CD8-positive, alpha-beta memory T cell (primary cell): ENCODE measurements around the gene ALDH1A1. TPM values are rescaled to one million over a fixed set of nuclear protein-coding genes. Genes with fewer than 3 reads are reported as not detected.

Experiments used
- CTCF ChIA-PET: fragments of 350-600 bp; sonication (Branson Sonifier 250); formaldehyde crosslinking; loops from one replicate; lab custom pipeline; 2021; ENCODE audit warnings: antibody characterized with exemption; lab: Charles Lee
- POLR2A ChIA-PET: fragments of 350-600 bp; sonication (Branson Sonifier 250); formaldehyde crosslinking; loops from one replicate; lab custom pipeline; 2021; ENCODE audit warnings: antibody characterized with exemption; lab: Charles Lee
- DNase-seq, 5 donors: peaks; one replicate each; pipeline versions ENCODE4 v3.0.0 to v3.0.0-alpha.2; 2020 to 2022; ENCODE audit warnings: mixed read lengths in 1 of 5
- H3K27ac ChIP-seq: one replicate; pipeline ENCODE4 v1.7.0; 2013; ENCODE audit warnings: low read depth, mild to moderate bottlenecking, low read length, moderate library complexity
- H3K27me3 ChIP-seq: 2 replicates; pipeline ENCODE4 v1.7.0; 2013; ENCODE audit warnings: low read length, mild to moderate bottlenecking; ENCODE audit not compliant: insufficient read depth, poor library complexity, severe bottlenecking
- H3K36me3 ChIP-seq: 2 replicates; pipeline ENCODE4 v1.7.0; 2013; ENCODE audit warnings: mild to moderate bottlenecking, low read length, moderate library complexity; ENCODE audit not compliant: insufficient read depth
- H3K4me1 ChIP-seq: 2 replicates; pipeline ENCODE4 v1.7.0; 2013; ENCODE audit warnings: mild to moderate bottlenecking, low read length, moderate library complexity; ENCODE audit not compliant: insufficient read depth
- H3K4me3 ChIP-seq: 2 replicates; pipeline ENCODE4 v1.7.0; 2013; ENCODE audit warnings: mild to moderate bottlenecking, low read length
- H3K9me3 ChIP-seq: 2 replicates; pipeline ENCODE4 v1.7.0; 2013; ENCODE audit warnings: mild to moderate bottlenecking, low read length
- H3K27ac Mint-ChIP-seq, 8 donors: one replicate each; pipeline ENCODE4 v1.8.0; 2020 to 2021; ENCODE audit warnings: mixed read lengths in 8 of 8, mild to moderate bottlenecking in 6 of 8, inconsistent platforms in 3 of 8, moderate library complexity in 3 of 8
- H3K27me3 Mint-ChIP-seq, 2 donors: one replicate each; pipeline ENCODE4 v1.8.0; 2020 to 2021; ENCODE audit warnings: mixed read lengths in 2 of 2, mild to moderate bottlenecking in 1 of 2, moderate library complexity in 1 of 2
- H3K36me3 Mint-ChIP-seq, 3 donors: one replicate each; pipeline ENCODE4 v1.8.0; 2020 to 2021; ENCODE audit warnings: mixed read lengths in 3 of 3, inconsistent platforms in 1 of 3, mild to moderate bottlenecking in 1 of 3
- H3K4me1 Mint-ChIP-seq, 3 donors: one replicate each; pipeline ENCODE4 v1.8.0; 2020 to 2021; ENCODE audit warnings: mixed read lengths in 3 of 3, inconsistent platforms in 1 of 3, mild to moderate bottlenecking in 1 of 3
- H3K4me3 Mint-ChIP-seq, 7 donors: one replicate each; pipeline ENCODE4 v1.8.0; 2020 to 2021; ENCODE audit warnings: mixed read lengths in 7 of 7, mild to moderate bottlenecking in 6 of 7, moderate library complexity in 4 of 7, inconsistent platforms in 2 of 7
- H3K9me3 Mint-ChIP-seq, 5 donors: one replicate each; pipeline ENCODE4 v1.8.0; 2020 to 2022; ENCODE audit warnings: mixed read lengths in 5 of 5, mild to moderate bottlenecking in 3 of 5, moderate library complexity in 2 of 5, inconsistent platforms in 1 of 5
- polyA plus RNA-seq: library from polyadenylated mRNA; unstranded; fragments of 300-500 nt; fragmentation: Illumina TruSeq; gene quantifications from one replicate; pipeline ENCODE4 v1.2.3, GENCODE V29; 2021
- total RNA-seq, 2 experiments: library from RNA; stranded (reverse); gene quantifications; one replicate each; pipeline ENCODE4 v1.2.3, GENCODE V29; 2021

Gene ALDH1A1
- total and polyA plus RNA-seq, 3 experiments from 2014 or later = 0.26 to 0.62 TPM; not detected in 1

DNA sequence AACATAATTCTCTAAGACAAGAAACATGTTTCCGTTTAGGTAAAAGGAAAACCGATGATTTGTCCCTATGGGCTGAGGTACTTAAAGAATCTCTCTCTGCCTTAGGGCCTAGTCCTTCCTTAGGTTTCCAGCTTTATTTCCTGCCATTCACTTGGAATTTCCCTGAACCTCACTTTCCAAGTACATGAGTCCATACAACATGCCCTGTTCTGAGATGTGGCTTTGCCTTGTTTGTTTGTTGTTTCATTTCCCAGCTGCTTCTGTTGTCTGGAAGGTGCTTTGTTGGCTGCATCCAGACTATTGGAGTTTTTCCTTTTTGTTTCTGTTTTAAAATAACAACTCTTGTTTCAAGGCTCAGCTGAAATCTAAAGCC, 95.2 kb downstream of the ALDH1A1 start:
- no peak for DNase-seq
- Histone ChIP-seq H3K4me3 (no peak overlapping the region), H3K27me3 (no peaks in the 10 kb centered on the region), H3K36me3 (no peaks in the 10 kb centered on the region), H3K9me3 (no peaks in the 10 kb centered on the region), H3K4me1 (no peaks in the 10 kb centered on the region), H3K27ac (no peak overlapping the region)
- H3K4me1 Mint-ChIP-seq = no peaks in the 10 kb centered on the region
- no peaks in the 10 kb centered on the region for H3K27me3 Mint-ChIP-seq
- ChIA-PET POLR2A (no interaction called here), CTCF (no interaction called here)
- H3K27ac Mint-ChIP-seq = no peak overlapping the region
- H3K9me3 Mint-ChIP-seq = no peaks in the 10 kb centered on the region
- no peak overlapping the region for H3K4me3 Mint-ChIP-seq
- no peaks in the 10 kb centered on the region for H3K36me3 Mint-ChIP-seq

GRCh38 chr9:72856972-72857623, 95.8 kb downstream of the ALDH1A1 start:
- no peaks in the 10 kb centered on the region for H3K27me3 Mint-ChIP-seq

GRCh38 chr9:72855890-72856523, 96.8 kb downstream of the ALDH1A1 start:
- peaks cover 0 to 2% (median 0%) of the 10 kb centered on the region in 5 donors for H3K9me3 Mint-ChIP-seq
- POLR2A ChIA-PET = no interaction called here
- no peaks in the 10 kb centered on the region for H3K4me1 ChIP-seq
- H3K9me3 ChIP-seq = no peaks in the 10 kb centered on the region
- H3K4me3 ChIP-seq = no peak overlapping the region
- H3K4me3 Mint-ChIP-seq = no peak overlapping the region
- CTCF ChIA-PET = interaction anchor here (1.0 kb wide), 1 partner anchor 19 kb away, joined by 3 read pairs; no protein-coding TSS in a partner anchor
- no peaks in the 10 kb centered on the region for H3K27me3 ChIP-seq
- H3K36me3 ChIP-seq = no peaks in the 10 kb centered on the region
- DNase-seq = no peak
- no peak overlapping the region for H3K27ac Mint-ChIP-seq
- H3K27me3 Mint-ChIP-seq = no peaks in the 10 kb centered on the region
- no peaks in the 10 kb centered on the region for H3K4me1 Mint-ChIP-seq
- no peaks in the 10 kb centered on the region for H3K36me3 Mint-ChIP-seq
- H3K27ac ChIP-seq = no peak overlapping the region

More at GRCh38 chr9:72856972-72857623, 95.8 kb downstream of the ALDH1A1 start:
- Mint-ChIP-seq H3K27ac (no peak overlapping the region), H3K9me3 (no peaks in the 10 kb centered on the region), H3K4me1 (no peaks in the 10 kb centered on the region), H3K4me3 (no peak overlapping the region), H3K36me3 (no peaks in the 10 kb centered on the region)
- H3K4me1 ChIP-seq = no peaks in the 10 kb centered on the region
- no peaks in the 10 kb centered on the region for H3K36me3 ChIP-seq
- no peak for DNase-seq
- H3K9me3 ChIP-seq = no peaks in the 10 kb centered on the region
- H3K27me3 ChIP-seq = no peaks in the 10 kb centered on the region
- H3K27ac ChIP-seq = no peak overlapping the region
- ChIA-PET POLR2A (no interaction called here), CTCF (no interaction called here)
- no peak overlapping the region for H3K4me3 ChIP-seq

DNA sequence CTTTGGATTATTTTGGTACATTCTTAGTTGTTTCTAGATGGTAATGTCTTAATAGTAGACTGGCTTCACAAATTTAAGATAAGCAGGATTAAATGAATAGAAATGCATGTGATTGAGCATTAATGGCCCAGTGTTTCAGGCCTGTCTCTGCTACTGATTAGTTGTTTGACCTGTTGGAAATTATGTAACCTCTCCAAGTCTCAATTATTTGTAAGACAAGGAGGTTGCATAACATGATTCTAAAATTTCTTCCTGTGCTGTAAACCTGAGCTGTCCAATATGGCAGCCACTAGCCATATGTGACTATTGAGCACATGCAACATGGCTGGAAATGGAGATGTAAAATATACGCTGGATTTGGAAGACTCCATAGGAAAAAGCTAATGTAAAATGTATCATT, 97.5 kb downstream of the ALDH1A1 start:
- POLR2A ChIA-PET = no interaction called here

More for the DNA sequence above, 97.5 kb downstream of the ALDH1A1 start:
- no peak for DNase-seq
- H3K27ac Mint-ChIP-seq = no peak overlapping the region
- Histone ChIP-seq H3K27ac (no peak overlapping the region), H3K36me3 (no peaks in the 10 kb centered on the region), H3K4me3 (no peak overlapping the region), H3K27me3 (no peaks in the 10 kb centered on the region), H3K9me3 (no peaks in the 10 kb centered on the region), H3K4me1 (no peaks in the 10 kb centered on the region)
- no peak overlapping the region for H3K4me3 Mint-ChIP-seq
- H3K27me3 Mint-ChIP-seq = no peaks in the 10 kb centered on the region
- H3K36me3 Mint-ChIP-seq = no peaks in the 10 kb centered on the region
- no peaks in the 10 kb centered on the region for H3K4me1 Mint-ChIP-seq
- H3K9me3 Mint-ChIP-seq = peaks cover 0 to 2% (median 0%) of the 10 kb centered on the region in 5 donors
- CTCF ChIA-PET = interaction anchor here (1.0 kb wide), 1 partner anchor 20 kb away, joined by 3 read pairs; no protein-coding TSS in a partner anchor

Other genes starting within 250 kb of the ALDH1A1 start
- gene ANXA1, start 198.8 kb upstream of the ALDH1A1 start, total RNA-seq = 10 to 100 TPM; 87.7 to 93.2 TPM
- gene ANXA1, start 198.8 kb upstream of the ALDH1A1 start, polyA plus RNA-seq = 517 TPM